ENCODE data around the gene ALDOA. TPM values are rescaled to one million over a fixed set of nuclear protein-coding genes. Genes with fewer than 3 reads are reported as not detected.

ALDOA gene
- total and polyA plus RNA-seq, 9 of the 15 experiments (the other 6 are each of a cell fraction or from before 2014, with no cell fraction given): 311 to 2,224 (median 1,293) TPM

- TF ChIP-seq CTCF (IDR thresholded peaks at IDR 0.05 in 2 of 3, conservative IDR thresholded peaks at IDR 0.05 in 1 of 3; ENCODE audit: insufficient read depth in 2 of 3, low read depth in 1 of 3, low read length in 3 of 3) (peak; percentile 90 to 93 (median 93)), NR1H2 (CRISPR knock-in tag; IDR thresholded peaks at IDR 0.05) (peak; percentile 23; the same call in 1 of the 2 replicates), KLF16 (IDR thresholded peaks at IDR 0.05) (no peak; the same call in 1 of the 2 replicates), ELK1 (CRISPR knock-in tag; IDR thresholded peaks at IDR 0.05) (no peak), THAP7 (CRISPR knock-in tag; IDR thresholded peaks at IDR 0.05) (0 out of 2 replicates have a peak, but pooled peaks have one; percentile 78), FOXK2 (conservative IDR thresholded peaks at IDR 0.05 in 1 of 2, IDR thresholded peaks at IDR 0.05 in 1 of 2; ENCODE audit: low read depth in 2 of 2) (peak; percentile 51 to 53; a peak in 1 of 4 replicates), MXD1 (CRISPR knock-in tag; IDR thresholded peaks at IDR 0.05; ENCODE audit: borderline replicate concordance, poor library complexity, severe bottlenecking) (peak; percentile 68), CCNT2 (IDR thresholded peaks at IDR 0.05; ENCODE audit: borderline replicate concordance, extremely low read depth, insufficient read length, low read depth, low read length) (peak; percentile 79), SRSF9 (IDR thresholded peaks at IDR 0.05; ENCODE audit: borderline replicate concordance, low read depth, low read length) (no peak), ZNF133 (CRISPR knock-in tag; IDR thresholded peaks at IDR 0.05) (peak; percentile 82; the same call in 1 of the 2 replicates), HDAC1 (IDR thresholded peaks at IDR 0.05) (peak; percentile 6 to 56; a peak in 1 of 4 replicates), ARID2 (IDR thresholded peaks at IDR 0.05) (no peak), ZNF583 (CRISPR knock-in tag; IDR thresholded peaks at IDR 0.05) (peak; percentile 98), FOXP4 (CRISPR knock-in tag; IDR thresholded peaks at IDR 0.05; ENCODE audit: borderline replicate concordance) (no peak), IFI16 (CRISPR knock-in tag; IDR thresholded peaks at IDR 0.05) (peak; percentile 93), ZNF217 (CRISPR knock-in tag; IDR thresholded peaks at IDR 0.05) (no peak)
Measured at GRCh38 chr16:30092373-30093010, 26.9 kb downstream of the ALDOA start (continued).

Data from K562 (cell line).